Gastrocnemius medialis (tissue), 4 donors: Measurements from ENCODE around the gene PRR33. TPM values are rescaled to one million over a fixed set of nuclear protein-coding genes. Genes with fewer than 3 reads are reported as not detected.

Source experiments
- ATAC-seq, 2 donors: fragments of 150-250 bp; one replicate each; pipeline ENCODE4 v1.9.1; 2016
- DNase-seq, 2 donors: peaks; one replicate each; pipeline ENCODE4 v3.0.0-alpha.2; 2019
- H3K27ac ChIP-seq, 4 donors: fragments of 200-600 bp; sonication (generic); 1 replicate in 1 of 4; 2 replicates in 3 of 4; pipeline ENCODE4 v1.5.1; 2016 to 2018; ENCODE audit warnings: mild to moderate bottlenecking in 2 of 4, moderate library complexity in 1 of 4
- H3K27me3 ChIP-seq, 3 donors: fragments of 200-600 bp; sonication (generic) in 2 of 3; 1 replicate in 1 of 3; 2 replicates in 2 of 3; pipeline versions ENCODE4 v1.5.1 to v1.6.0; 2016 to 2019; ENCODE audit warnings: mild to moderate bottlenecking in 1 of 3, moderate library complexity in 1 of 3
- H3K36me3 ChIP-seq, 2 donors: fragments of 200-600 bp; sonication (generic) in 1 of 2; one replicate each; pipeline ENCODE4 v1.5.1; 2017 to 2018
- H3K4me1 ChIP-seq, 2 donors: fragments of 200-600 bp; sonication (generic) in 1 of 2; one replicate each; pipeline ENCODE4 v1.5.1; 2016 to 2017; ENCODE audit warnings: mild to moderate bottlenecking in 2 of 2
- H3K4me3 ChIP-seq, 4 donors: fragments of 200-600 bp; sonication (generic) in 3 of 4; 1 replicate in 1 of 4; 2 replicates in 3 of 4; pipeline ENCODE4 v1.5.1; 2016 to 2019; ENCODE audit warnings: mild to moderate bottlenecking in 2 of 4
- H3K9me3 ChIP-seq, 3 donors: fragments of 200-600 bp; sonication (generic) in 2 of 3; 1 replicate in 1 of 3; 2 replicates in 2 of 3; pipeline ENCODE4 v1.5.1; 2016 to 2019
- POLR2A ChIP-seq, 2 donors: fragments of 450-650 bp; IDR thresholded peaks; one replicate each; pipeline ENCODE4 v1.6.1; 2017; ENCODE audit warnings: antibody characterized with exemption in 2 of 2, mild to moderate bottlenecking in 2 of 2, moderate library complexity in 2 of 2
- in situ Hi-C, 4 donors: fragments of 200-750 bp; cut with MboI; loops; one replicate each; pipeline versions ENCODE4 v1.15.0 to v1.8.0; 2017; ENCODE audit warnings: low sequenced_read_pairs in 4 of 4
- intact Hi-C: fragments of 100-400 bp; cut with DNase I; formaldehyde crosslinking; loops from one replicate; pipeline ENCODE4 v1.15.1; 2023; ENCODE audit warnings: low total_unique reads
- total RNA-seq, 4 donors: library from RNA; depleted of rRNA; stranded (reverse); fragments of >200 nt; gene quantifications; one replicate each; pipeline versions ENCODE4 v1.1.0 to v1.2.3, GENCODE V29; 2016
- TF ChIP-seq, protein P1 (sequence below), 5 experiments: fragments of 450-650 bp in 3 of 5; fragments of 200-600 bp in 2 of 5; sonication (generic) in 2 of 5; IDR thresholded peaks in 4 of 5; conservative IDR thresholded peaks in 1 of 5; 1 replicate in 4 of 5; 2 replicates in 1 of 5; pipeline ENCODE4 v1.5.1; 2016 to 2019; ENCODE audit warnings: antibody characterized with exemption in 5 of 5, mild to moderate bottlenecking in 3 of 5, moderate library complexity in 3 of 5

The PRR33 gene
- total RNA-seq, 4 donors from 2014 or later, result 0.16 to 2.3 (median 1.0) TPM

DNA sequence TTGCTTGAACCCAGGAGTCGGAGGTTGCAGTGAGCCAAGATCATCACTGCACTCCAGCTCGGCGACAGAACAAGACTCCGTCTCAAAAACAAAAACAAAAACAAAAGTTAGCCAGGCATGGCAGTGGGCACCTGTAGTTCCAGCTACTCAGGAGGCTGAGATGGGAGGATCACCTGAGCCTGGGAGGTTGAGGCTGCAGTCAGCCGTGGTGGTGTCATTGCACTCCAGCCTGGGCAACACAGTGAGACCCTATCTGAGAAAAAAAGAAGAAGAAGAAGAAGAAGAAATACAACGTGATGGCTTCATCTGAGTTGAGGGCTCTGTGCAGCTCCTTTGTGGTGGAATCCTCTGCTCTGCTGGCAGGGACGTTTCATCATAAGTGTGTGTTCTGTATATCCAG is 17.8 kb upstream of the PRR33 start:
- peaks cover 0 to 15% of the 10 kb centered on the region in 2 donors for H3K4me1 ChIP-seq
- peak overlapping the region; percentile 70 to 78 (median 76) for H3K27ac ChIP-seq
- intact Hi-C loops, result no loop called here
- in situ Hi-C loops, result no loop called here
- DNase-seq (no peak), ATAC-seq (no peak)
- no peaks in the 10 kb centered on the region for H3K27me3 ChIP-seq
- no peaks in the 10 kb centered on the region for H3K36me3 ChIP-seq
- no peaks in the 10 kb centered on the region for H3K9me3 ChIP-seq
- TF ChIP-seq POLR2A (IDR thresholded peaks at IDR 0.05), result no peak
- TF ChIP-seq, protein P1, sequence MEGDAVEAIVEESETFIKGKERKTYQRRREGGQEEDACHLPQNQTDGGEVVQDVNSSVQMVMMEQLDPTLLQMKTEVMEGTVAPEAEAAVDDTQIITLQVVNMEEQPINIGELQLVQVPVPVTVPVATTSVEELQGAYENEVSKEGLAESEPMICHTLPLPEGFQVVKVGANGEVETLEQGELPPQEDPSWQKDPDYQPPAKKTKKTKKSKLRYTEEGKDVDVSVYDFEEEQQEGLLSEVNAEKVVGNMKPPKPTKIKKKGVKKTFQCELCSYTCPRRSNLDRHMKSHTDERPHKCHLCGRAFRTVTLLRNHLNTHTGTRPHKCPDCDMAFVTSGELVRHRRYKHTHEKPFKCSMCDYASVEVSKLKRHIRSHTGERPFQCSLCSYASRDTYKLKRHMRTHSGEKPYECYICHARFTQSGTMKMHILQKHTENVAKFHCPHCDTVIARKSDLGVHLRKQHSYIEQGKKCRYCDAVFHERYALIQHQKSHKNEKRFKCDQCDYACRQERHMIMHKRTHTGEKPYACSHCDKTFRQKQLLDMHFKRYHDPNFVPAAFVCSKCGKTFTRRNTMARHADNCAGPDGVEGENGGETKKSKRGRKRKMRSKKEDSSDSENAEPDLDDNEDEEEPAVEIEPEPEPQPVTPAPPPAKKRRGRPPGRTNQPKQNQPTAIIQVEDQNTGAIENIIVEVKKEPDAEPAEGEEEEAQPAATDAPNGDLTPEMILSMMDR (IDR thresholded peaks at IDR 0.05 in 4 of 5, conservative IDR thresholded peaks at IDR 0.05 in 1 of 5), result no peak
- no peak overlapping the region for H3K4me3 ChIP-seq

DNA sequence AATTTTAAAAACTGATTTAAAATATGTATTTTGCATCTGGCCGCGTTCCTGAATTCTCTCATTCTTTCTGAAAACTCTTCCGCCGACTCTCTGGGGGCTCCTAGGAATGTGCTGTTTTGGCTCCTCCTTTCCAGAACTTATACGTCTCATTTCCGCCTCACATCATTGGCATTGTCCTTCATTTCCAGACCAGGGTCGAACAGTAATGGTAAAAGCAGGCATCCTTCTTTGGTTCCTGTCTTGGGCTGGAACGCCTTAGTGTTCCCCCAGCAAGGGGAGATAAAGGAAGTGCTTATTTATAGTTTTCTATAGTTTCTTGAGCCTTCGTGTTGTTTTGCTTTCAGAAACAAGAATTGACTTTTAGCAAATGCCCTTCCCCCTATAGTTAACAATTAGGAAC is 16.9 kb upstream of the PRR33 start:
- intact Hi-C loops, result no loop called here
- no peak for DNase-seq
- H3K27ac ChIP-seq, result peak overlapping the region; percentile 70 to 78 (median 76)

DNA sequence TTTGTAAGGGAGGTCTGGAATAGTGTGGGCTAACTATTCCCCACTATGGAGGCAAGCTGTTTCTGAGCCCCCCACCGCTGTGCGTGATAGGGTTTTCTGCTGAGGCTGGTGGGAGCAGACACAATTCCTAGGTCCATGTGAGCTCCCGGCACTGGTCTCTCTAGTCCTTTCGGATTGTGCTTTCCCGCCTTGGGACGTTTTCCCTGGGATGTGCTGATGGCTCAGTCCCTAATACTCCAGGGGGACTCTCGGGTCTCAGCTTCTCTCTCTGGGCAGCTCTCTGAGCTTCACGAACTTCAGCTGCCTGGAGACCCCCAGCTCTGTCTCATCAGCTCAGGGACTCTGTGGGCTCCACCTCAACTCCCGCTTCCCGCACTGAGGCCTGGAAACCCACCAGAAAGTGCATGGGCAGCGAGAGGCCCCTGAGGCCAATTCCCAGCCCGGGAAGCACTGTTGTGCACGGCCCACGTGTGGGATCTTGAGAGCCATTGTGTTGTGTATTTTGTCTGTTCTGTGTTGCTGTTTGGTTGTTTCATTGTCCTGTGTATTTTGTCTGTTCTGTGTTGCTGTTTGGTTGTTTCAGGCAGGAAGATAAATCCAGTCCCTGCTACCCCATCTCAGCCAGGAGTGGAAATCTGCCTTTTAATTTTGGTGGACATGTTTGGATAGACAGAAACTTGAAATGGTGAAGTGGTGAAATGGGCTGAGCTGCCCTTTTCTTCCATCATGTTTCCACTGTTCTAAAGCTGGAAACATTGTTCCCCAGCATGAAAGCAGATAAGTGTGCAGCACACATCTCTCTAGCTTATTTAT is 15.1 kb upstream of the PRR33 start:
- peaks cover 0 to 15% of the 10 kb centered on the region in 2 donors for H3K4me1 ChIP-seq
- peak overlapping the region; percentile 70 to 78 (median 76) for H3K27ac ChIP-seq
- no peaks in the 10 kb centered on the region for H3K9me3 ChIP-seq
- TF ChIP-seq, protein P1 (IDR thresholded peaks at IDR 0.05 in 4 of 5, conservative IDR thresholded peaks at IDR 0.05 in 1 of 5), result no peak
- no peak for TF ChIP-seq POLR2A (IDR thresholded peaks at IDR 0.05)
- H3K4me3 ChIP-seq, result no peak overlapping the region
- H3K36me3 ChIP-seq, result no peaks in the 10 kb centered on the region
- H3K27me3 ChIP-seq, result no peaks in the 10 kb centered on the region
- in situ Hi-C loops, result no loop called here
- intact Hi-C loops, result no loop called here
- DNase-seq (no peak), ATAC-seq (no peak)

More for the DNA sequence above, 16.9 kb upstream of the PRR33 start:
- no peaks in the 10 kb centered on the region for H3K36me3 ChIP-seq
- peak; percentile 23 to 45 for ATAC-seq
- peak in 1 of 2 donors; percentile 15 for TF ChIP-seq POLR2A (IDR thresholded peaks at IDR 0.05)
- TF ChIP-seq, protein P1 (IDR thresholded peaks at IDR 0.05 in 4 of 5, conservative IDR thresholded peaks at IDR 0.05 in 1 of 5), result no peak
- H3K9me3 ChIP-seq, result no peaks in the 10 kb centered on the region
- in situ Hi-C loops, result no loop called here
- peaks cover 0 to 15% of the 10 kb centered on the region in 2 donors for H3K4me1 ChIP-seq
- no peak overlapping the region for H3K4me3 ChIP-seq
- H3K27me3 ChIP-seq, result no peaks in the 10 kb centered on the region

DNA sequence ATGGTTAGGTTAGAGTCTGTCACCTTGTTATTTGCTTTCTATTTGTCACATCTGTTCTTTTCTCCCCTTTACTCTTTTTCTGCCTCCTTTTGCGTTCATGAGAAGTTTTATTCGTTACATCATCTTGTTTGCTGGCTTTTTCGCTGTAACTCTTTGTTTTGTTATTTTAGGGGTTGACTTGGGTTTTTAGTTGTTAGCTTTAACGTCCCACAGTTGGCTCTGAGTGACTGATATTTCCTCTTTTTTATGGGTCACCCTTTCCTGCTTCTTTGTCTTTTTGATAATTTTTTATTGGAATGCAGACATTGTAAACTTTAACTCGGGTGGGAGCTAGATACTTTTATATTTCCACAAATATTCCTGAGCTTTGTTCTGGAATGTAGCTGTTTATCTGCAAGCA is 14.5 kb upstream of the PRR33 start:
- in situ Hi-C loops (no loop called here), intact Hi-C loops (no loop called here)
- DNase-seq (no peak), ATAC-seq (no peak)
- Histone ChIP-seq H3K4me1 (peaks cover 0 to 15% of the 10 kb centered on the region in 2 donors), H3K36me3 (no peaks in the 10 kb centered on the region), H3K9me3 (no peaks in the 10 kb centered on the region), H3K27me3 (no peaks in the 10 kb centered on the region), H3K4me3 (no peak overlapping the region), H3K27ac (peak overlapping the region; percentile 70 to 78 (median 76))
- TF ChIP-seq, protein P1 (IDR thresholded peaks at IDR 0.05 in 4 of 5, conservative IDR thresholded peaks at IDR 0.05 in 1 of 5), result no peak
- no peak for TF ChIP-seq POLR2A (IDR thresholded peaks at IDR 0.05)
